ENCODE results near the gene ZBTB40. TPM values are rescaled to one million over a fixed set of nuclear protein-coding genes. Genes with fewer than 3 reads are reported as not detected.

The ZBTB40 gene
- total RNA-seq, 1 donor from 2014 or later: 9.7 TPM

Other genes with a start within 250 kb of the ZBTB40 start
- gene EPHA8, start 111.6 kb downstream of the ZBTB40 start, total RNA-seq: not detected in 2 replicates
- not detected in 2 replicates for gene C1QA, start 184.8 kb downstream of the ZBTB40 start, total RNA-seq
- gene C1QC, start 191.8 kb downstream of the ZBTB40 start, total RNA-seq: not detected in 2 replicates
- not detected in 2 replicates for gene C1QB, start 201.4 kb downstream of the ZBTB40 start, total RNA-seq